Measurements from ENCODE around the gene METTL1.
"Not testable (repeated sequence)": the region's sequence is repeated elsewhere in the genome, so short reads cannot be mapped to it uniquely, and the experiment has no call there.

METTL1 gene

GRCh38 chr12:57775044-57775443 lies 3.1 kb upstream of the METTL1 start:
- TF ChIP-seq CTCF (IDR thresholded peaks at IDR 0.05; ENCODE audit: low read depth, low read length) = no peak
- DNase-seq (ENCODE audit: extremely low read depth, low read depth) = no peak

GRCh38 chr12:57774634-57775033 lies 2.7 kb upstream of the METTL1 start:
- DNase-seq (ENCODE audit: extremely low read depth, low read depth) = not testable (repeated sequence)

GRCh38 chr12:57772429-57773322 lies 771 bp upstream of the METTL1 start, which contains the start of gene EEF1AKMT3:
Gene EEF1AKMT3, plus strand, starts transcription at chr12:57772614. Its CDS starts 111 bp downstream, at chr12:57772725.
- DNase-seq (ENCODE audit: extremely low read depth, low read depth) = no peak

GRCh38 chr12:57771236-57771872 lies 551 bp downstream of the METTL1 start:
- DNase-seq (ENCODE audit: extremely low read depth, low read depth) = peak; percentile 61
- TF ChIP-seq CTCF (IDR thresholded peaks at IDR 0.05; ENCODE audit: low read depth, low read length) = no peak

More at GRCh38 chr12:57772429-57773322, 771 bp upstream of the METTL1 start, which contains the start of gene EEF1AKMT3:
- no peak for TF ChIP-seq CTCF (IDR thresholded peaks at IDR 0.05; ENCODE audit: low read depth, low read length)

- no peak for DNase-seq (ENCODE audit: extremely low read depth, low read depth)
- no peak for TF ChIP-seq CTCF (IDR thresholded peaks at IDR 0.05; ENCODE audit: low read depth, low read length)
These were observed 1.2 kb downstream of the METTL1 start for GRCh38 chr12:57770734-57771133.

GRCh38 chr12:57769594-57769993 lies 2.3 kb downstream of the METTL1 start:
- DNase-seq (ENCODE audit: extremely low read depth, low read depth) = no peak
- TF ChIP-seq CTCF (IDR thresholded peaks at IDR 0.05; ENCODE audit: low read depth, low read length) = no peak

- no peak for TF ChIP-seq CTCF (IDR thresholded peaks at IDR 0.05; ENCODE audit: low read depth, low read length)
- no peak for DNase-seq (ENCODE audit: extremely low read depth, low read depth)
These were observed 4.0 kb downstream of the METTL1 start for GRCh38 chr12:57767876-57768275.
